Peyer's patch (tissue), 4 donors: Measurements from ENCODE around the gene TMEM132A.

Source experiments
- POLR2A ChIP-seq, 2 donors: fragments of 450-650 bp; IDR thresholded peaks; one replicate each; pipeline ENCODE4 v1.5.1; 2017; ENCODE audit warnings: antibody characterized with exemption in 2 of 2, mild to moderate bottlenecking in 2 of 2, moderate library complexity in 2 of 2
- TF ChIP-seq, protein P1 (sequence below), 6 experiments: fragments of 450-650 bp in 4 of 6; fragments of 200-600 bp in 2 of 6; sonication (generic) in 1 of 6; IDR thresholded peaks; one replicate each; pipeline ENCODE4 v1.5.1; 2017 to 2019; ENCODE audit warnings: antibody characterized with exemption in 6 of 6, mild to moderate bottlenecking in 3 of 6, moderate library complexity in 1 of 6

DNA sequence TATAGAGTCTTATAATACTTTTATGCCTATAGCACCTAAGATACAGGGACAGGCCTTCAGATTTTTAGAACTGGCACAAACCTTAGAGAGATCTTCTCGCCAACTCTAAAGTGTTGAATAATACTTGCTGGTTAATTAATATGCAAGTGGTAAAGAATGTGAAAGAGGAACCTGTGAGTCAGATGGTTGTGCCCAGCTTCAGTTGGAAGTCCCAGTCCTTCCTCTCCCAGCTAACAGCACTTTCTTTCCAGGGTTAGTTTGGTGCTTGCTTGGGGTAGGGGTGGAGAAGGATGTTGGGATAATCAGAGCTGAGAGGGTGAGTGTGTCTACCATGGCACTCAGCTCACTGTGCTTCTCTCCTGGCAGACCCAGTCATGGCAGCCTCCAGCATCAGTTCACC lies 4.9 kb upstream of the TMEM132A start:
- TF ChIP-seq, protein P1, sequence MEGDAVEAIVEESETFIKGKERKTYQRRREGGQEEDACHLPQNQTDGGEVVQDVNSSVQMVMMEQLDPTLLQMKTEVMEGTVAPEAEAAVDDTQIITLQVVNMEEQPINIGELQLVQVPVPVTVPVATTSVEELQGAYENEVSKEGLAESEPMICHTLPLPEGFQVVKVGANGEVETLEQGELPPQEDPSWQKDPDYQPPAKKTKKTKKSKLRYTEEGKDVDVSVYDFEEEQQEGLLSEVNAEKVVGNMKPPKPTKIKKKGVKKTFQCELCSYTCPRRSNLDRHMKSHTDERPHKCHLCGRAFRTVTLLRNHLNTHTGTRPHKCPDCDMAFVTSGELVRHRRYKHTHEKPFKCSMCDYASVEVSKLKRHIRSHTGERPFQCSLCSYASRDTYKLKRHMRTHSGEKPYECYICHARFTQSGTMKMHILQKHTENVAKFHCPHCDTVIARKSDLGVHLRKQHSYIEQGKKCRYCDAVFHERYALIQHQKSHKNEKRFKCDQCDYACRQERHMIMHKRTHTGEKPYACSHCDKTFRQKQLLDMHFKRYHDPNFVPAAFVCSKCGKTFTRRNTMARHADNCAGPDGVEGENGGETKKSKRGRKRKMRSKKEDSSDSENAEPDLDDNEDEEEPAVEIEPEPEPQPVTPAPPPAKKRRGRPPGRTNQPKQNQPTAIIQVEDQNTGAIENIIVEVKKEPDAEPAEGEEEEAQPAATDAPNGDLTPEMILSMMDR (IDR thresholded peaks at IDR 0.05) = no peak
- no peak for TF ChIP-seq POLR2A (IDR thresholded peaks at IDR 0.05)
